LNCAP (cell line): ENCODE measurements around the gene DPF1.

Source experiments
- CTCF ChIP-seq: fragments of 450-650 bp; IDR thresholded peaks from 2 replicates; pipeline ENCODE4 v1.5.1; 2017; ENCODE audit warnings: mild to moderate bottlenecking

Gene DPF1

GRCh38 chr19:38265213-38265861 lies 41.3 kb upstream of the DPF1 start:
- TF ChIP-seq CTCF = no peak

- no peak for TF ChIP-seq CTCF
Observed at GRCh38 chr19:38264486-38265212, 40.6 kb upstream of the DPF1 start, which contains the start of gene SPINT2. Gene SPINT2, plus strand, starts transcription at chr19:38264573. Its CDS starts 320 bp downstream, at chr19:38264893.

- no peak for TF ChIP-seq CTCF
Observed at GRCh38 chr19:38263689-38264485, 39.9 kb upstream of the DPF1 start.

GRCh38 chr19:38262585-38263268 lies 38.7 kb upstream of the DPF1 start:
- TF ChIP-seq CTCF = no peak

GRCh38 chr19:38255383-38256014 lies 31.5 kb upstream of the DPF1 start:
- TF ChIP-seq CTCF = no peak

GRCh38 chr19:38253788-38254187 lies 29.8 kb upstream of the DPF1 start:
- TF ChIP-seq CTCF = no peak
